ENCODE data around the gene ATG2A.

Gene ATG2A

GRCh38 chr11:64883575-64883974, 33.4 kb downstream of the ATG2A start:
- no peak for FAIRE-seq

GRCh38 chr11:64882243-64882642, 34.8 kb downstream of the ATG2A start:
- FAIRE-seq, result no peak

DNA sequence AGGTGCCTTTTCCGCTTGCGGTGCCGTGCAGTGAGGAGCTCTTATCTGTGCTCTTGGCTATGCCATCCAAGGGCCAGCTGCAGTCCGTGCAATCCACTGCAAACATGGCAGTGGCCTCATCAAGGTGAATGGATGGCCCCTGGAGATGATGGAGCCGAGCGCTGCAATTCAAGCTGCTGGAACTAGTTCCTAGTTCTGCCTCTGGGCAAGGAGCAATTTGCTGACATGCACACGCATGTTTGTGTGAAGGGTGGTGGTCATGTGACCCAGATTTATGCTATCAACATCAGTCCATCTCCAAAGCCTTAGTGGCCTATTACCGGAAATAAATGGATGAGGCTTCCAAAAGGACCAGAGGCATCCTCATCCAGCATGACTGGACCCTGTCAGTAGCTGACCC, 35.5 kb downstream of the ATG2A start:
- FAIRE-seq, result no peak

GRCh38 chr11:64880240-64881001, 36.6 kb downstream of the ATG2A start:
- FAIRE-seq, result no peak

DNA sequence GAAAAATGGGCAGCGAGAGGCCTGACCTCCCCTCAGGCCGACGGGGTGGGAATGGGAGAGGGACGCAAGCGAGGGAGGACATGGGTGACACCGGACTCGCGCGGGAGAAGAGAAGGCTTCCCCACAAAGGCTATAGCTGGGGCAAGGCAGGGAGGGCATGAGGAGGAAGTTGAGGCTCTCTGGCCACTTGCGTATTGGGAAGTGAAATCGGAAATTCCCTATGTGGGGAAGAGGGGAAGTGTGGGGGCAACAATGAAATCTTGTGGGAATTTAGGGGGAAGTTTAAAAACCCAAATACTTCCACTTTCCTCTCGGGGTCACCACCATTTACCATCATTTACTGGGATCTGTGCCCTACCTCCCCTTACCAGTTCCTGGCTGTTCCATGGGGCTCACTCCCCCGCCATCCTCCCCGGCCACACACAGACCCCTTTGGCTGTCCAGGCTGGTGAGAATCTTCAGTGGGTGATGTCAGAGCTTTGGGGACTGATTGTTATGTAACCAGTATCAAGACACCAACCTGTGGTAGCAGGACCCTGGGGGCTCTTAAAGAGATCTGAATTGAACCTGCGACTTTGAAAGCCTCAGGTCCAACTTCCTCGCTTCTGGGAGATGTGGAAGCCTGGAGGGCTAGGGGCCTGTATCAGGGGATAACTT, 37.6 kb downstream of the ATG2A start:
- FAIRE-seq, result no peak

DNA sequence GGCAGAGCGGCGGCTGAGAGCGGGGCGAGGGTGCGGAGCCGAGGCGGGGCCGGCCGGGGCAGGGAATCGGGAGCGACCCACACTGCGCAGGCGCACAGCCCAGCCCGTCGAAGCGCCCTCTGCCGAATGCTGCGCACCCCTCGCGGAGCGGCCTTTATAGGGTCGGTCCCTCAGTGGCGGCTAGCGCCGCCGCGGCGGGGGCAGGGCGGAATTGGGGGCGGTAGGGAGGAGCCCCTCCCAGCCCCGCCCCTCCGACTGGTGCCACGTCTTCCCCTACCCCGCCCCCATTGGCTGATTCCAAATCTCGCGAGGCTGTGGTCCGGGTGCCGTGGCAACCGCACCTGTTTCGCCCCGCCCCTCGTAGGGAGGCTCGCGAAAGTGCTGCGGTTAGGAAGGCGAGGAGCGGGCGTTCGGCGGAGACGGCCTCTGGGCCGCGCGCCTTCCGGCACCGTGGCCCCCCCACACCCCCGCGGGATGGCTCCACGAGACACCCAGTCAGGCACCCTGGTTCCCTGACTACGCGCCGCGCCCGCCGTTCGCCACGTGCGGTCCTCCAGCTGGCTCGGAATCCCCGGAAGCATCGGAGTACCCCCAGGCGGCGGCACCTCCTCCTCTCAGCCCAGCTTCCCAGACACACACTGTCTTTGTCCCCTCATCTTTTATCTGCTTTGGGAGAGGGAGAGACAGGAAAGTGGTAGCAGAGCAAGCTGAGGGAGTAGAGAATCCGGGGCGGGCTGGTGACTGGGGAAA, 38.3 kb downstream of the ATG2A start, which contains the start of gene EHD1:
Gene EHD1, minus strand, starts transcription at position 128 of the 750 bp plus-strand sequence. CDS start 157 bp downstream, outside the sequence.
- no peak for FAIRE-seq

DNA sequence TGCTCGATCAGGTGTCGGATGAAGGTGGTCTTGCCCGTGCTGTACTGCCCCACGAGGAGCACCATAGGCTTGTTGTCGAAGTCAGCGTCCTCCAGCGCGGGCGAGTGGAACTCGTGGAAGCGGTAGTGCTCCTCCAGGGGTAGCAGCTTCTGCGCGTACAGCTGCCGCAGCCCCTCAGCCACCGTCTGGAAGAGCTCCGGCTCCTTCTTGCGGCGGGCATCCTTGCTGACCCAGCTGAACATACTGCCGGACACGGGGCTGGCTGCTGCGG, 38.9 kb downstream of the ATG2A start:
- FAIRE-seq, result no peak

- no peak for FAIRE-seq
Observed at GRCh38 chr11:64877390-64878222, 39.4 kb downstream of the ATG2A start.

DNA sequence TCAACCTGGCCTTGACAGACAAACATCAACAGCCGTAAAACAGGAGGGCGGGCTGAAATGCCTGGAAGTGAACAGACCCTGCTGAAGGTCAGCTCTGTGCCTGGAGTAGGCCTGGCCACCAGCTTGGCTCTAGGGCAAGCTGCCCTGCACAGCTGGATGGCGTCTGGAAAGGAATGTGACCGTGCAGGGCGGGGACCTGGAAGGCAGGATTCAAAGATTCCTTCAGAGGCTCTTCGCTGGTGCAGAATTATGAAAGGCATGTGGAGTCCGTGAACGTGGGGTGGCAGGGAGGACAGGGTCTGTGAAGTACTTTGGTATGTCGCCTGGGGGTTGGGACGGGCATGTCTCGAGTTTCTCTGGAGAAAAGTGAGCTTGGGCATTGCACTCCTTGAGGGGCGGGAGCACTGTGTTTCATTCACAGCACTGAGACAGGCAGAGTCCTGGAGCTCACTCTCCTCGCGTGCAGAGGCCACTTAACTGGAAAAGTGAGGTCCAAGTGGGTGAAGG, 40.1 kb downstream of the ATG2A start:
- no peak for FAIRE-seq

DNA sequence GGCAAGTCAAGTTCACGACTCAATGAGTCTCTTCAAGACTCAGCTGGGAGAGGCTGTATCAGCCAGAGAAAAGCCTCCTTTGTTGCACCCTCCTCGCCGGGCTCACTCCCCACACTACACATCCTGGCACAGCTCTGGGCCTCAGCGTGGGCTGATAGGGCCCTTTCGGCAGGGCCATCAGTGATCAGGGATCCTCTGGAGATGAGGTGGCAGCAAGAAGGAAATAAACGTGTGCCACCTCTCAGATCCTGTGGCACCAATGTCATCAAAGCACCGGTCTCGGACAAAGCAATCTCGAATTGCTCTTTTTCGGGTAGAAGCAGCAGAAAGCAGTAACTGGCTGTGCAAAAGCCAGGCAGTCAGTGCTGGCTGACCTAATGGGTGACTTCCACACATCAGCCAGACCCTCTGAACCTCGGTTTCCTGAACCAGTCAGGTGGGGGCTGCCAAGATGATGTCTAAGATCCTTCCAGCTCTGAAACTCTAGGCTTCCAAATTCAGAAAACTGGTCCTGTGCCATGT, 40.7 kb downstream of the ATG2A start:
- no peak for FAIRE-seq

DNA sequence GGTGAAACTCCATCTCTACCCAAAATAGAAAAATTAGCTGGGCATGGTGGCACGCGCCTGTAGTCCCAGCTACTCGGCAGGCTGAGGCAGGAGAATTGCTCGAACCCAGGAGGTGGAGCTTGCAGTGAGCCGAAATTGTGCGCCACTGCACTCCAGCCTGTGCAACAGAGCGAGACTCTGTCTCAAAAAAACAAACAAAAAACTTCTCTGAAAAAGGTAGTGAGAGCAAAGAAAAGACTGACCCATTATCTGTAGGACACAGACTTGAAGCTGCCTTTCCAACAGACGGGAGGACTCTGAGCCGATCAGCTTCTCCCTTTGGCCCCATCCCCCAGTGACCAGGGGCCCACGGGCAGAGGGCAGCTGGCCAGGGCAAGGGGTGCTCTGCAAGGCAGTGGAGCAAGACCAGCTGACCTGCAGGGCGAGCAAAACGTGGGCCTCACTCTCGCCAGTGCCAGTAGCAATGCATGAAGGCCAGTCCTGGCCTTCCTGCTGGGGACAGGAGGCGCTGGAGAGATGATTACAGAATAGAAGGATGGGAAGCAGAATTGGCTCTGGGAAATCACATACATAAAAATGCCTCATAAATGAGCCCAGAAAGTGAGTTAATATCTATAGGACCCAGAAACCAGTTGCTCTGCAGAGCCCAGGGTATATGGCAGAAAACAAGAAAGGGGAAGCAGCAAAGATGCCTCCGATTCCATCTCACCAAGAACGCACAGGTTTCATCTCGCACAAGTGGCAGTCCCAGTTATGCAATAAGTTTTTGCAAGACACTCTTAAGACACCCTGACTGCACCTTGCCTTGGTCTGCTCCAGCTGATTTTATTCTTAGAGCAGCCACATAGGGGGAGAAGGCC, 41.4 kb downstream of the ATG2A start:
- FAIRE-seq, result no peak

DNA sequence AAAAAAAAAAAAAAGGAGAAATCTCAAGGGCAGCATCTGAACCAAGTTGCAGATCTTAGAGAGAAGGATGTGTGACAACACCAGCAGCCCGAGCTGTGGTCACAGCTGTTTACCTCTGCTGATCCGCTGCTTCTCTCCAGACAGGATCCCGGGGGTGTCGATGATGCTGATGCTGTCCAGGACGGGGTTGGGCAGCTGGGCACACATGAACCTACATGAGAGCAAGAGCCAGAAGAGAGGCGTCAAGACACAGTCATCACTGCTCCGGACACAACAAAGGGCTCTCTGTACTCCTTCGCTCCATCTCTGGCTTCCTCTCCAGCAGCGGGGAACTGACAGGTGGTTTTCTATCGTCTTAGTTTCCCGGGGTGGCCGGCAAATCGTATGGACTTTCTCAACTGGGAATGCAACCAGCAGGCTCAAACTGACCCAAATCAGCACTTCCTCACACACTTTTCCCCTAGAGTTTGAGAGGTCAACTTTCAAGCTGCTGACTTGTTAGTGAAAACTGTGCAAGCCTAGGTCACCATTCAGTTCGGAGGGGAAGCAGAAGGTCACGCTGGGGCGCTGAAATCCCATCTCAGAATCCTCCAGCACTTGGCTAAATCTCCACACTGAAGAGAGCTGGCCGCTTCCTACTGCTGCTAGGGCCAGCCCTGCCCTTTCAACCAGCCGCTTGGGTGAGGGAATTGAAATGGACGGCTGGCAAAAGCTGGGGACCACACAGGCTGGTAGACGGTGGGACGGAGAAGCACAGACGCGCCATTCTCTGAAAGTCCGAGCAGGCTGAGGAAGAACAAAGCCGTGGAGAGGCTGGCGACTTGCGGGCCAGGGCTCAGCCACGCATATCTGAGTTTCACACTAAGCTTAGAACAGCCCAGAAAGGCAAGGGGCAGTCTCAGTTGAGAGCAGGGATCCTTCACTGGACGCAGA, 42.4 kb downstream of the ATG2A start:
- FAIRE-seq, result no peak

- no peak for FAIRE-seq
Observed at GRCh38 chr11:64872790-64873488, 44.1 kb downstream of the ATG2A start.

DNA sequence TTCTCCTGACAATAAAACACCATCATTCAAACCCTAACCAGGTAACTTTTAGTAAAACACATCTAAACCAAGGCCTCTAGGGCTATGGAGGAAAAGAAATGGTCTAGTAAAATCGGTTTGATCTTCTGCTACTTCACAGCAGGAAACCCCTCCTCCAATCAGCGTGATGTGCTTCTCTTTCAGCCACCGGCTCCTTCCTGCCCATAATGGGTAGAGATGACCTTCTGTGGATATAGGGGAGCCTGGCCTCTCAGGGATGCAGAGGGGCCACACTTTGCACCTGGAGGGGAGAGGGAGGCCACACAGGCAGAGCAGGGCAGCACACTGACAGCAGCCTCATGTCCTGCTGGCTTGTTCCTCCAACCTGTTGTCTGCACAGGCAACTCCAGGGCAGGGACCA, 45.5 kb downstream of the ATG2A start:
- no peak for FAIRE-seq

DNA sequence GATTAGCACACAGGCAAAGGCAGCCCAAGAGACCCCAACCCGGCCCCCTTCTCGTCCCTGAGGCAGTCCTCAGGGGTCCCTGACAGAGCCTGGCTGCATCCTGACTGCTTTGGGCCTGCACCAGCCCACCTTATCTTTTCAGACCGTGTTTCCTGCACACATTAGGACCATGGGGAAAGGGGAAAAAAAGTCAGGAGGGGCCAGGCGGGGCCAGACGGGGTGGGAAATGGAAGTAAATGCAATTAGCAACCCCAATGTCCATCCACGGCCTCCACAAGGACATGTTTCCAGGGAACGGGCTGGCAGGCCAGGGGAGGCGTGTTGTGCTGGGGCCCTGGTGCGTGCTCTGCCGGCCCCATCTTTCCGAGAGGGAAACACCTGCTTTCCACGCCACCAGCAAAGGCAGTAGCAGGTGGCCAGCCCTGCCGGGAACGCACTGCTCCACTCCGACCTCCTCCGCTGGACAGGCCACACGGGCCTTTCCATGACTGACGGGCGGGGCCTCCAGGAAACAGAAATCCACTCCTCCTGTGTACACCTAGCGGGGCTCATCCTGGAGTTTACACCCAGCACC, 46.0 kb downstream of the ATG2A start:
- no peak for FAIRE-seq

- no peak for FAIRE-seq
Observed at GRCh38 chr11:64870176-64870892, 46.7 kb downstream of the ATG2A start.

GRCh38 chr11:64869571-64870175, 47.3 kb downstream of the ATG2A start:
- FAIRE-seq, result no peak

- FAIRE-seq, result no peak
Observed at GRCh38 chr11:64868904-64869570, 48.0 kb downstream of the ATG2A start.
